Thyroid gland (tissue), 4 donors: Measurements from ENCODE around the gene MXI1. TPM values are rescaled to one million over a fixed set of nuclear protein-coding genes. Genes with fewer than 3 reads are reported as not detected.

Experiments
- DNase-seq, 2 donors: peaks; one replicate each; pipeline ENCODE4 v3.0.0-alpha.2; 2019
- H3K27ac ChIP-seq, 3 donors: fragments of 200-600 bp; sonication (generic); 1 replicate in 2 of 3; 2 replicates in 1 of 3; pipeline ENCODE4 v1.5.1; 2016 to 2019; ENCODE audit warnings: mild to moderate bottlenecking in 1 of 3, moderate library complexity in 1 of 3
- H3K27me3 ChIP-seq: fragments of 200-600 bp; sonication (generic); one replicate; pipeline ENCODE4 v1.5.1; 2019
- H3K36me3 ChIP-seq, 2 donors: fragments of 200-600 bp; sonication (generic); one replicate each; pipeline ENCODE4 v1.5.1; 2016 to 2019
- H3K4me1 ChIP-seq, 2 donors: fragments of 200-600 bp; sonication (generic); one replicate each; pipeline ENCODE4 v1.5.1; 2017 to 2019
- H3K4me3 ChIP-seq, 3 donors: fragments of 200-600 bp; sonication (generic); replicated peaks in 1 of 3; 1 replicate in 2 of 3; 2 replicates in 1 of 3; pipeline ENCODE4 v1.5.1; 2016; ENCODE audit warnings: mild to moderate bottlenecking in 1 of 3
- H3K9me3 ChIP-seq: fragments of 200-600 bp; sonication (generic); one replicate; pipeline ENCODE4 v1.5.1; 2017
- POLR2A ChIP-seq, 2 donors: fragments of 450-650 bp; IDR thresholded peaks; one replicate each; pipeline ENCODE4 v1.6.1; 2017; ENCODE audit warnings: antibody characterized with exemption in 2 of 2, mild to moderate bottlenecking in 2 of 2, moderate library complexity in 1 of 2
- WGBS, 2 donors: methylation state at CpG; one replicate each; pipeline ENCODE4 v1.1.5; 2017; 5-methylcytosine and 5-hydroxymethylcytosine counted together
- intact Hi-C: fragments of 100-400 bp; cut with DNase I; formaldehyde crosslinking; loops from one replicate; pipeline ENCODE4 v1.15.1; 2023
- total RNA-seq, 4 donors: library from RNA; depleted of rRNA; stranded (reverse); fragments of >200 nt; gene quantifications; one replicate each; pipeline ENCODE4 v1.2.3, GENCODE V29; 2016
- TF ChIP-seq, protein P1 (sequence below), 6 experiments: fragments of 200-600 bp in 3 of 6; fragments of 450-650 bp in 3 of 6; sonication (generic) in 3 of 6; IDR thresholded peaks; one replicate each; pipeline ENCODE4 v1.5.1; 2016 to 2019; ENCODE audit warnings: antibody characterized with exemption in 6 of 6, mild to moderate bottlenecking in 2 of 6, inconsistent platforms in 1 of 6, moderate library complexity in 1 of 6

MXI1 gene
- total RNA-seq, 4 donors from 2014 or later = 51.2 to 136 (median 59.6) TPM

DNA sequence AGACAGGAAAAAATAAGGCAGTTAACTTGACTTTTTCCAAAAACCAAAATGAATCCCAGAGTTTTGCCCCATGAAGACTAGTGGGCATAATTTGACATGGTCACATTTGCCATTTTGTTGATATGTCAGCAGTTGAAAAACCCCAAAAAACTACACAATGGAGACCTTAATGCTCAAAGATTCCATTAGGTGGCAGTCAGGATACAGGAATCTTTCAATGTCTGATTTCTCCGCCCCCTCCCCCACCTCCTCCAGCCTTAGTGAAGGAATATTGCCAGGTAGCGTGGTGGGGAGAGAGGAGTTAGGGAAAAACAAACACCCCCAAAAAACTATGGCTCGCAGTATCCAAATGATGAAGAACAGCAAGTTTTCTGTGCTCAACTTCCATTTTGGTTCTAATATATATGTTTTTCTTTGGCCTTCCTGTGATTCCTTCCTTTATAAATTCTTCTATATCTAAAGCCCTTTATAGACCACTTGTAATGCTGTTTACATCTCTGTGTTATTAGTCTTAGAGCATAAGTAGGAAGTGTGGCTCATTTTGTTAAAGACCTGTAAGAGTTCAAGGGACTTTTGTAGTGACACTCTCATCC lies 104.0 kb downstream of the MXI1 start:
- 2 to 3% methylated on average over 3 of the region's 3 CpGs for WGBS, 2 donors
- no peaks in the 10 kb centered on the region for H3K9me3 ChIP-seq
- no peak overlapping the region for H3K4me3 ChIP-seq
- no peaks in the 10 kb centered on the region for H3K4me1 ChIP-seq
- peak; percentile 65 to 67 for DNase-seq
- no peak overlapping the region for H3K27ac ChIP-seq
- TF ChIP-seq, protein P1, sequence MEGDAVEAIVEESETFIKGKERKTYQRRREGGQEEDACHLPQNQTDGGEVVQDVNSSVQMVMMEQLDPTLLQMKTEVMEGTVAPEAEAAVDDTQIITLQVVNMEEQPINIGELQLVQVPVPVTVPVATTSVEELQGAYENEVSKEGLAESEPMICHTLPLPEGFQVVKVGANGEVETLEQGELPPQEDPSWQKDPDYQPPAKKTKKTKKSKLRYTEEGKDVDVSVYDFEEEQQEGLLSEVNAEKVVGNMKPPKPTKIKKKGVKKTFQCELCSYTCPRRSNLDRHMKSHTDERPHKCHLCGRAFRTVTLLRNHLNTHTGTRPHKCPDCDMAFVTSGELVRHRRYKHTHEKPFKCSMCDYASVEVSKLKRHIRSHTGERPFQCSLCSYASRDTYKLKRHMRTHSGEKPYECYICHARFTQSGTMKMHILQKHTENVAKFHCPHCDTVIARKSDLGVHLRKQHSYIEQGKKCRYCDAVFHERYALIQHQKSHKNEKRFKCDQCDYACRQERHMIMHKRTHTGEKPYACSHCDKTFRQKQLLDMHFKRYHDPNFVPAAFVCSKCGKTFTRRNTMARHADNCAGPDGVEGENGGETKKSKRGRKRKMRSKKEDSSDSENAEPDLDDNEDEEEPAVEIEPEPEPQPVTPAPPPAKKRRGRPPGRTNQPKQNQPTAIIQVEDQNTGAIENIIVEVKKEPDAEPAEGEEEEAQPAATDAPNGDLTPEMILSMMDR (IDR thresholded peaks at IDR 0.05) = peak; percentile 31 to 85 (median 72)
- TF ChIP-seq POLR2A (IDR thresholded peaks at IDR 0.05) = no peak
- no peaks in the 10 kb centered on the region for H3K36me3 ChIP-seq
- no peaks in the 10 kb centered on the region for H3K27me3 ChIP-seq
- intact Hi-C loops = loop anchor here (2.0 kb wide), 1 partner anchor 233 kb away; no protein-coding TSS in a partner anchor

DNA sequence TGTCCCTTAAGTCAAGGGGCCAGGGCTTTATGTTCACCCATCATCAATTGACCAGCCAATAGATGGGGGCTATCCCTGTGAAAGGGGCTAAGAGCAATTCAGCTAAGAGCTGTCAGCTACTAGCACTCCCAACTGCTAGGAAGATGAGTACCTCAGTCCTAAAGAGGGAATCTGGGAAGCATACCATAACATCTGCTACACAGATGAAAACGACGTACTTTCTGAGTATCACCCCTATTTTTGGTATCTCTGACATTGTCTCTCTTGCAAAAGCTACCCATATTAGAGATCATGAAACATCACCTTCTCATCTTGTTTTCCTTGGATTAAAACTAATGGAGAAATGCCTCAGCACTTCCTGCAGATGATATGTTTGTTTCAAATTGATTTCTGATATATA lies 104.8 kb downstream of the MXI1 start:
- Histone ChIP-seq H3K27me3 (no peaks in the 10 kb centered on the region), H3K4me1 (no peaks in the 10 kb centered on the region), H3K4me3 (no peak overlapping the region), H3K36me3 (no peaks in the 10 kb centered on the region), H3K9me3 (no peaks in the 10 kb centered on the region), H3K27ac (no peak overlapping the region)
- TF ChIP-seq, protein P1 (IDR thresholded peaks at IDR 0.05) = no peak
- no peak for TF ChIP-seq POLR2A (IDR thresholded peaks at IDR 0.05)
- DNase-seq = no peak
- intact Hi-C loops = no loop called here
- 56 to 83% methylated on average over 2 of the region's 2 CpGs for WGBS, 2 donors

DNA sequence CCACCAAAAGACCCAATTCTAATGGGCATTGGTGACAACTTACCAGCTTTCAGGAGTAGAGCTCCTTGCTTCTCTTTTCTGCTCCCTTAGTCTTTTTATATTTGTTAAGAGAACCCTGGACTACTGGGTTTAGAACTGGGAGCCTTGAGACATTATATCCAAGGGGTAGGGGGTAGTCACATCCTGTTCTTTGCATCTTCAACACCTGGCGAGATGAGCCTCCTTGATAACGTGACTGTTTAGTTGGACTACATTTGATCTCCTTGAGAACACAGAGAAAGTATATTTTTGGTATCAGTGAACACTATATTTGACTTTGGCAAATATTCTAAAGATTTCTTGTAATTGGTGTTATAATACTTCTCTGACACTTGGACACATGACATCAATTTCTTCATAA lies 106.3 kb downstream of the MXI1 start:
- 79 to 82% methylated on average over 2 of the region's 2 CpGs for WGBS, 2 donors
- H3K4me3 ChIP-seq = no peak overlapping the region
- TF ChIP-seq POLR2A (IDR thresholded peaks at IDR 0.05) = no peak
- TF ChIP-seq, protein P1 (IDR thresholded peaks at IDR 0.05) = no peak
- H3K36me3 ChIP-seq = no peaks in the 10 kb centered on the region
- intact Hi-C loops = no loop called here
- DNase-seq = no peak
- H3K27me3 ChIP-seq = no peaks in the 10 kb centered on the region
- no peaks in the 10 kb centered on the region for H3K9me3 ChIP-seq
- no peaks in the 10 kb centered on the region for H3K4me1 ChIP-seq
- H3K27ac ChIP-seq = no peak overlapping the region

DNA sequence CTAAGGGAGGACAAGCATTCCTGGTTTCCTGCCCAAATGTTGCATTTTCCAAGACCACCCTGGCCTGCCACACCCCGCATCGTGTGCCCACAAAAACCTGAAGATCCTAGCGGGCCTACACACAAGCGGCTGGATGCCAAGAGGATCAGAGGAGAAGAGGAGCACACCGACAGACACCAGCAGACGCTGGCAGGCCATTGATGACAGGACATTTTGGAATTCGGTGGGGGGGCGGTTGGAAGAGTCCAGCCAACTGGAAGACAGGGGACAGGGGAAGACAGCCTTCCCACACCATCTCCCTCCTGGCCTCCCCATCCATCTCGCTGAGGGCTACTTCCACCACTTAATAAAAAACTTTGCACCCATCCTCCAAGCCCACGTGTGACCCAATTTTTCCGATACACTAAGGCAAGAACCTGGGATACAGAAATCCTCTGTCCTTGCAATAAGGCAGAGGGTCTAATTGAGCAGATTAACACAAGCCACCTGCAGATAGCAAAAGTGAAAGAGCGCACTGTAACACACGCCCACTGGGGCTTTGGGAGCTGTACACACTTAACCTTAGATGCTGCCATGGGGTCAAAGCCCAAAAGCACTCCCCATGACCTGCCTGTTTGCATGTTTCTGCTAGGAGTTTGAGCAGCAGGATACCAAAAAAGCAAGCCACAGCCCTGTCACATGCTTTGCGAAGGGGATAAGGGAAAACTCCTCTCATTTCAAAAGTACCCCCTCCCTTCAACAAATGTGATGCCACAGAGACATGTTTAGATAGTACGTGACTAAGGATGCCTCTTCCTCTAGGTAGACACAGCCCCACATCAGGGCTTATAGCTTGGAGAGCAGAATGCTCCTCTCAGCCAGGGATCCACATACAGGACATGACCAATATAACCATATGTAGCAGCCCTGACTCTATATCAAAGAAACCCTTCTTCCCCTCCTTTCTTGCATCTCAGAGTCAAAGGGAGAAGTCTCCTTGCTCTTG lies 110.8 kb downstream of the MXI1 start:
- DNase-seq = no peak
- H3K4me1 ChIP-seq = no peaks in the 10 kb centered on the region
- no peaks in the 10 kb centered on the region for H3K9me3 ChIP-seq
- no peaks in the 10 kb centered on the region for H3K36me3 ChIP-seq
- TF ChIP-seq, protein P1 (IDR thresholded peaks at IDR 0.05) = no peak
- no peak for TF ChIP-seq POLR2A (IDR thresholded peaks at IDR 0.05)
- intact Hi-C loops = no loop called here
- no peak overlapping the region for H3K4me3 ChIP-seq
- H3K27ac ChIP-seq = no peak overlapping the region
- no peaks in the 10 kb centered on the region for H3K27me3 ChIP-seq
- 89 to 92% methylated on average over 15 of the region's 15 CpGs for WGBS, 2 donors
